Activated T-cell treated with anti-CD3 and anti-CD28 coated beads, Interleukin-2, amount 50 U/mL, for 24 hours (primary cell): Measurements from ENCODE around the gene EFCAB14.
A peak's percentile ranks its signal among the peaks of the same experiment; 100 is the strongest.

Source experiments
- DNase-seq: peaks from one replicate; pipeline ENCODE4 v3.0.0-alpha.2; 2020
- H3K27ac Mint-ChIP-seq: 2 replicates; pipeline ENCODE4 v1.8.0; 2020; ENCODE audit warnings: mild to moderate bottlenecking, mixed read lengths
- H3K27me3 Mint-ChIP-seq: 2 replicates; pipeline ENCODE4 v1.8.0; 2020; ENCODE audit warnings: mixed read lengths
- H3K36me3 Mint-ChIP-seq: 2 replicates; pipeline ENCODE4 v1.8.0; 2020; ENCODE audit warnings: low read depth, mixed read lengths
- H3K4me1 Mint-ChIP-seq: 2 replicates; pipeline ENCODE4 v1.8.0; 2020; ENCODE audit warnings: low read depth, mixed read lengths
- H3K4me3 Mint-ChIP-seq: 2 replicates; pipeline ENCODE4 v1.8.0; 2020; ENCODE audit warnings: mild to moderate bottlenecking, moderate library complexity, mixed read lengths
- H3K9me3 Mint-ChIP-seq: 2 replicates; pipeline ENCODE4 v1.8.0; 2020; ENCODE audit warnings: mixed read lengths

EFCAB14 gene

GRCh38 chr1:46645815-46646214 is 73.1 kb downstream of the EFCAB14 start:
- Mint-ChIP-seq H3K4me3 (no peak overlapping the region), H3K36me3 (peaks cover 69% of the 10 kb centered on the region), H3K4me1 (peaks cover 11% of the 10 kb centered on the region), H3K27ac (no peak overlapping the region), H3K27me3 (no peaks in the 10 kb centered on the region), H3K9me3 (peaks cover 4% of the 10 kb centered on the region)
- DNase-seq, result no peak

DNA sequence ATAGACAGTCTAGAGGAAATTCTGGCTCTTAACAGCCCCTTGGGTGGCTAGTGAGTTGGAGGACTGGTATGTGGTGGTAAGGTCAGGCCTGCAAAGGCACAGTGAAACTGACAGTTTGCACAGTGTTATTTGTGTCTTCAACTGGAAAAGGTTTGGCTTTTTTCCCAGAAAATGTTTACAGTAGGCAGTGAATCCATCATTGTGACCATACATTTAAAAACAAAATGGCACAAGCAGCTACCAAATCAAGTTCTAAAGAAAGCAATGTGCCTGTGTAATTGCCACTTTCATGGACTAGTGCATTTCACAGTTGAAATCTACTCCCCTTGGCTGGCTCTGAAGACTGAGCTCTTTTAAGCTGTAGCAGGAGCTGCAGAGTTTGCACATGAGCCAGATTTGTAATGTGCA is 75.5 kb downstream of the EFCAB14 start:
- no peak for DNase-seq
- H3K27ac Mint-ChIP-seq, result no peak overlapping the region
- H3K4me1 Mint-ChIP-seq, result peaks cover 11% of the 10 kb centered on the region
- no peaks in the 10 kb centered on the region for H3K9me3 Mint-ChIP-seq
- H3K27me3 Mint-ChIP-seq, result no peaks in the 10 kb centered on the region
- peaks cover 59% of the 10 kb centered on the region for H3K36me3 Mint-ChIP-seq
- H3K4me3 Mint-ChIP-seq, result no peak overlapping the region

- H3K36me3 Mint-ChIP-seq, result peaks cover 58% of the 10 kb centered on the region
- peaks cover 7% of the 10 kb centered on the region for H3K4me1 Mint-ChIP-seq
- DNase-seq, result no peak
- H3K9me3 Mint-ChIP-seq, result no peaks in the 10 kb centered on the region
- H3K27me3 Mint-ChIP-seq, result no peaks in the 10 kb centered on the region
- H3K4me3 Mint-ChIP-seq, result no peak overlapping the region
- no peak overlapping the region for H3K27ac Mint-ChIP-seq
These were observed 76.7 kb downstream of the EFCAB14 start for GRCh38 chr1:46642115-46642680.

- Mint-ChIP-seq H3K4me3 (no peak overlapping the region), H3K27ac (no peak overlapping the region), H3K27me3 (no peaks in the 10 kb centered on the region), H3K9me3 (no peaks in the 10 kb centered on the region), H3K4me1 (no peaks in the 10 kb centered on the region), H3K36me3 (peaks cover 67% of the 10 kb centered on the region)
- DNase-seq, result no peak
These were observed 79.4 kb downstream of the EFCAB14 start for GRCh38 chr1:46639547-46639946.

- H3K4me1 Mint-ChIP-seq, result no peaks in the 10 kb centered on the region
- no peak overlapping the region for H3K4me3 Mint-ChIP-seq
- H3K27ac Mint-ChIP-seq, result peak overlapping the region; percentile 10
- DNase-seq, result no peak
- peaks cover 73% of the 10 kb centered on the region for H3K36me3 Mint-ChIP-seq
- no peaks in the 10 kb centered on the region for H3K9me3 Mint-ChIP-seq
- H3K27me3 Mint-ChIP-seq, result no peaks in the 10 kb centered on the region
These were observed 80.0 kb downstream of the EFCAB14 start for GRCh38 chr1:46638921-46639320.

- no peaks in the 10 kb centered on the region for H3K27me3 Mint-ChIP-seq
- DNase-seq, result no peak
- no peak overlapping the region for H3K27ac Mint-ChIP-seq
- H3K9me3 Mint-ChIP-seq, result no peaks in the 10 kb centered on the region
- H3K4me3 Mint-ChIP-seq, result no peak overlapping the region
- H3K36me3 Mint-ChIP-seq, result peaks cover 74% of the 10 kb centered on the region
- no peaks in the 10 kb centered on the region for H3K4me1 Mint-ChIP-seq
These were observed 81.3 kb downstream of the EFCAB14 start for GRCh38 chr1:46637444-46638083.

- H3K4me3 Mint-ChIP-seq, result no peak overlapping the region
- no peaks in the 10 kb centered on the region for H3K9me3 Mint-ChIP-seq
- peaks cover 74% of the 10 kb centered on the region for H3K36me3 Mint-ChIP-seq
- no peak overlapping the region for H3K27ac Mint-ChIP-seq
- no peaks in the 10 kb centered on the region for H3K4me1 Mint-ChIP-seq
- DNase-seq, result no peak
- H3K27me3 Mint-ChIP-seq, result no peaks in the 10 kb centered on the region
These were observed 83.7 kb downstream of the EFCAB14 start for GRCh38 chr1:46635205-46635604.

- Mint-ChIP-seq H3K9me3 (no peaks in the 10 kb centered on the region), H3K27ac (no peak overlapping the region), H3K4me1 (no peaks in the 10 kb centered on the region), H3K27me3 (no peaks in the 10 kb centered on the region), H3K36me3 (peaks cover 53% of the 10 kb centered on the region), H3K4me3 (no peak overlapping the region)
- no peak for DNase-seq
These were observed 88.2 kb downstream of the EFCAB14 start for GRCh38 chr1:46630719-46631118.
